A673 (cell line): Measurements from ENCODE around the gene PRMT7.

Experiments used
- CTCF ChIP-seq: fragments of 300-800, 200-600 bp; sonication (generic); conservative IDR thresholded peaks from 2 replicates; pipeline ENCODE4 v1.5.1; 2017; ENCODE audit warnings: low read depth, mild to moderate bottlenecking, antibody characterized with exemption, low read length, moderate library complexity, mixed read lengths
- EZH2 ChIP-seq: fragments of 200-600 bp; sonication (generic); IDR thresholded peaks from 2 replicates; pipeline ENCODE4 v1.6.1; 2017; ENCODE audit warnings: borderline replicate concordance, low read depth, mild to moderate bottlenecking, mixed read lengths, antibody characterized with exemption, low read length; ENCODE audit not compliant: poor library complexity, severe bottlenecking

GRCh38 chr16:68281368-68282063 lies 29.3 kb upstream of the PRMT7 start:
- TF ChIP-seq CTCF, result no peak
- no peak for TF ChIP-seq EZH2
